H1 (cell line): ENCODE measurements around the gene TASOR2. TPM values are rescaled to one million over a fixed set of nuclear protein-coding genes. Genes with fewer than 3 reads are reported as not detected.

Experiments
- CTCF ChIA-PET: fragments of 300-600 bp; sonication (Branson Sonifier 250); formaldehyde crosslinking; loops from one replicate; lab custom pipeline; 2021; ENCODE audit not compliant: partially characterized antibody; lab: Charles Lee
- POLR2A ChIA-PET: fragments of 300-600 bp; sonication (Branson Sonifier 250); formaldehyde crosslinking; loops from one replicate; lab custom pipeline; 2021; ENCODE audit warnings: inconsistent platforms; ENCODE audit not compliant: partially characterized antibody; lab: Charles Lee
- DNase-seq, 2 experiments: peaks; one replicate each; pipeline versions ENCODE4 v3.0.0 to v3.0.0-alpha.2; 2010 to 2022; ENCODE audit warnings: low spot score in 2 of 2, low read depth in 1 of 2, mixed read lengths in 1 of 2
- FAIRE-seq: peaks from 2 replicates; lab custom pipeline; 2011; peaks lifted over from hg19 to GRCh38; lab: Jason Lieb, UNC
- H2AFZ ChIP-seq: 2 replicates; pipeline ENCODE4 v1.8.1; 2012; ENCODE audit warnings: low read length, inconsistent platforms
- H2AK5ac ChIP-seq: 2 replicates; pipeline ENCODE4 v1.6.1; 2013; ENCODE audit warnings: low read depth, low read length
- H2BK120ac ChIP-seq: replicated peaks from 2 replicates; pipeline ENCODE3; 2013; ENCODE audit warnings: low read depth, low read length, inconsistent platforms
- H2BK12ac ChIP-seq: 2 replicates; pipeline ENCODE4 v1.6.1; 2013; ENCODE audit warnings: low read depth, low read length
- H2BK15ac ChIP-seq: 2 replicates; pipeline ENCODE4 v1.6.1; 2013; ENCODE audit warnings: low read length
- H2BK20ac ChIP-seq: 2 replicates; pipeline ENCODE4 v1.6.1; 2013; ENCODE audit warnings: low read length
- H2BK5ac ChIP-seq: 2 replicates; pipeline ENCODE4 v1.6.1; 2013; ENCODE audit warnings: low read depth, low read length
- H3K14ac ChIP-seq: 2 replicates; pipeline ENCODE4 v1.6.1; 2013; ENCODE audit warnings: inconsistent platforms; ENCODE audit not compliant: insufficient read length
- H3K18ac ChIP-seq: 2 replicates; pipeline ENCODE4 v1.6.1; 2013; ENCODE audit warnings: low read length; ENCODE audit errors: extremely low read depth
- H3K23ac ChIP-seq: 2 replicates; pipeline ENCODE4 v1.6.1; 2013; ENCODE audit warnings: inconsistent platforms; ENCODE audit not compliant: insufficient read length
- H3K23me2 ChIP-seq: 2 replicates; pipeline ENCODE4 v1.6.1; 2013; ENCODE audit warnings: low read depth, low read length
- H3K27ac ChIP-seq: 2 replicates; pipeline ENCODE4 v1.6.1; 2011; ENCODE audit warnings: low read depth, low read length, inconsistent platforms
- H3K27me3 ChIP-seq, 4 experiments: replicated peaks in 1 of 4; 1 replicate in 1 of 4; 2 replicates in 3 of 4; pipeline versions ENCODE4 v1.6.1 to v1.8.1; 2011 to 2013; ENCODE audit warnings: low read length in 3 of 4, mild to moderate bottlenecking in 3 of 4, inconsistent platforms in 2 of 4, mixed read lengths in 2 of 4, moderate library complexity in 1 of 4; ENCODE audit not compliant: control insufficient read depth in 3 of 4, insufficient read depth in 3 of 4; ENCODE audit errors: extremely low read depth in 1 of 4
- H3K36me3 ChIP-seq, 4 experiments: 2 replicates each; pipeline versions ENCODE4 v1.6.1 to v1.8.1; 2011 to 2013; ENCODE audit warnings: mild to moderate bottlenecking in 4 of 4, low read length in 3 of 4, moderate library complexity in 2 of 4, control low read depth in 1 of 4, inconsistent platforms in 1 of 4; ENCODE audit not compliant: insufficient read depth in 4 of 4, control insufficient read depth in 2 of 4
- H3K4ac ChIP-seq: replicated peaks from 2 replicates; pipeline ENCODE3; 2013; ENCODE audit warnings: low read length, low read depth, mixed read lengths, inconsistent platforms; ENCODE audit not compliant: insufficient read length
- H3K4me1 ChIP-seq, 4 experiments: replicated peaks in 1 of 4; 1 replicate in 1 of 4; 2 replicates in 3 of 4; pipeline versions ENCODE4 v1.6.1 to v1.8.1; 2011 to 2013; ENCODE audit warnings: low read length in 3 of 4, inconsistent platforms in 2 of 4, mixed read lengths in 1 of 4; ENCODE audit not compliant: insufficient read depth in 4 of 4, control insufficient read depth in 3 of 4
- H3K4me2 ChIP-seq, 2 experiments: 2 replicates each; pipeline versions ENCODE4 v1.6.1 to v1.8.1; 2011 to 2013; ENCODE audit warnings: low read depth in 2 of 2, low read length in 2 of 2, control low read depth in 1 of 2, inconsistent platforms in 1 of 2, mild to moderate bottlenecking in 1 of 2; ENCODE audit not compliant: insufficient read depth in 1 of 2
- H3K4me3 ChIP-seq, 4 experiments: fragments of 200-600, 300-600 bp in 1 of 4; sonication (generic), shearing (Covaris generic), sonication (Bioruptor Twin) in 1 of 4; 2 replicates each; pipeline versions ENCODE4 v1.5.1 to v1.8.1; 2011 to 2016; ENCODE audit warnings: low read length in 4 of 4, low read depth in 3 of 4, control low read depth in 2 of 4, inconsistent platforms in 2 of 4, mild to moderate bottlenecking in 2 of 4, mixed read lengths in 1 of 4, moderate library complexity in 1 of 4; ENCODE audit not compliant: insufficient read depth in 2 of 4; ENCODE audit errors: extremely low read depth in 1 of 4
- H3K56ac ChIP-seq: replicated peaks from 2 replicates; pipeline ENCODE3; 2013; ENCODE audit warnings: low read depth, mild to moderate bottlenecking, mixed read lengths, low read length, inconsistent platforms; ENCODE audit not compliant: insufficient read length
- H3K79me1 ChIP-seq: 2 replicates; pipeline ENCODE4 v1.6.1; 2013; ENCODE audit warnings: low read depth, low read length, control low read depth
- H3K79me2 ChIP-seq, 2 experiments: 2 replicates each; pipeline versions ENCODE4 v1.6.1 to v1.8.1; 2012 to 2013; ENCODE audit warnings: low read length in 2 of 2, mild to moderate bottlenecking in 2 of 2, inconsistent platforms in 1 of 2; ENCODE audit not compliant: insufficient read depth in 2 of 2, control insufficient read depth in 1 of 2
- H3K9ac ChIP-seq, 4 experiments: replicated peaks in 1 of 4; 1 replicate in 1 of 4; 2 replicates in 3 of 4; pipeline versions ENCODE4 v1.6.1 to v1.8.1; 2011 to 2013; ENCODE audit warnings: low read depth in 3 of 4, low read length in 3 of 4, control low read depth in 2 of 4, mild to moderate bottlenecking in 2 of 4, moderate library complexity in 2 of 4, inconsistent platforms in 1 of 4; ENCODE audit errors: extremely low read depth in 1 of 4
- H3K9me3 ChIP-seq, 2 experiments: 2 replicates each; pipeline versions ENCODE4 v1.6.1 to v1.8.1; 2012 to 2013; ENCODE audit warnings: mild to moderate bottlenecking in 2 of 2, moderate library complexity in 2 of 2, control low read depth in 1 of 2, inconsistent platforms in 1 of 2, low read depth in 1 of 2, low read length in 1 of 2, mixed read lengths in 1 of 2; ENCODE audit not compliant: insufficient read depth in 2 of 2
- H4K20me1 ChIP-seq, 2 experiments: replicated peaks in 1 of 2; 2 replicates each; pipeline versions ENCODE3 to v1.8.1; 2011 to 2013; ENCODE audit warnings: inconsistent platforms in 2 of 2, low read length in 2 of 2, mild to moderate bottlenecking in 1 of 2; ENCODE audit not compliant: insufficient read depth in 2 of 2, control insufficient read depth in 1 of 2
- H4K5ac ChIP-seq: 2 replicates; pipeline ENCODE4 v1.6.1; 2013; ENCODE audit warnings: low read length, low read depth, mixed read lengths, inconsistent platforms; ENCODE audit not compliant: insufficient read length
- H4K8ac ChIP-seq: 2 replicates; pipeline ENCODE4 v1.8.0; 2013; ENCODE audit warnings: mild to moderate bottlenecking, moderate library complexity, low read length, inconsistent platforms; ENCODE audit not compliant: insufficient read depth; ENCODE audit errors: extremely low read depth
- H4K91ac ChIP-seq: replicated peaks from 2 replicates; pipeline ENCODE3; 2013; ENCODE audit warnings: low read length, mixed read lengths, inconsistent platforms; ENCODE audit not compliant: insufficient read length
- WGBS, 2 experiments: shearing (Covaris generic) in 1 of 2; methylation state at CpG; one replicate each; pipeline versions ENCODE4 v1.1.6 to v1.1.7; 2013 to 2015; ENCODE audit warnings: low lambda C conversion rate in 2 of 2, mixed read lengths in 2 of 2, inconsistent platforms in 1 of 2, low coverage in 1 of 2, missing lambda C conversion rate in 1 of 2; ENCODE audit not compliant: insufficient replicate concordance in 2 of 2, insufficient coverage in 1 of 2, insufficient read length in 1 of 2; ENCODE audit errors: extremely low coverage in 1 of 2, missing lambda C conversion rate in 1 of 2; 5-methylcytosine and 5-hydroxymethylcytosine counted together
- polyA plus RNA-seq, 7 experiments: library from polyadenylated mRNA; depleted of rRNA in 3 of 7; stranded (reverse) in 5 of 7; unstranded in 2 of 7; fragments of >200 nt in 5 of 7; fragments of 200-250 nt in 2 of 7; gene quantifications; 1 replicate in 5 of 7; 2 replicates in 1 of 7; 4 replicates in 1 of 7; pipeline versions ENCODE4 v1.2.1 to v1.2.3, GENCODE V29; 2011 to 2013; ENCODE audit warnings: missing spikeins in 2 of 7, mixed read lengths in 2 of 7
- total RNA-seq: library from RNA; stranded (reverse); fragmentation: NEBNext Ultra II Directional; extraction: Animal tissue kit (Norgen Biotek cat#: 25700); gene quantifications from 2 replicates; pipeline ENCODE4 v1.2.1, GENCODE V29; 2021

TASOR2 gene
- total and polyA plus RNA-seq, 2 of the 8 experiments (the other 6 are each of a cell fraction or from before 2014, with no cell fraction given), result 13.1 to 74.9 TPM

DNA sequence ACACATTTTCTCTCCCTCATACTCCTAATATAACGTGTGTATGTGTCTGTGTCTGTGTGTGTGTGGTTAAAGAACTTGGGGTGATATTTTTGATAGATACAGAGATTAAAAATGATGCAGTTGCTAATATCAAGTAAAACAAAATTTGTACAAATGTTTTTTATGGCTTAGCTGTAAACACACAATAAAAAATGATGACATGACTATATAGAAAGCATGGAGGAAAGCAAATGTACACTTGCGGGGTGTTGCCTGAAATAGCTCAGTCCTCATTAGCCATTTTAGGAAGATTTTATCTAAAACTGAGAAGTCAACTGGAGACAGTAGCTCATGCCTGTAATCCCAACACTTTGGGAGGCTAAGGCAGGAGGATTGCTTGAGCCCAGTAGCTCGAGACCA lies 5.6 kb upstream of the TASOR2 start:
- Histone ChIP-seq H3K4me1 (peaks cover 0 to 1% (median 0%) of the 10 kb centered on the region in 4 experiments; a peak in 1 of 7 replicates), H3K9ac (no peak overlapping the region), H3K18ac (no peak overlapping the region), H3K23ac (no peak overlapping the region), H2BK12ac (no peak overlapping the region), H3K23me2 (no peaks in the 10 kb centered on the region), H3K4me2 (no peak overlapping the region), H3K14ac (no peak overlapping the region), H3K36me3 (no peaks in the 10 kb centered on the region), H3K4me3 (no peak overlapping the region), H3K79me1 (no peaks in the 10 kb centered on the region), H2BK15ac (no peak overlapping the region), H2BK20ac (no peak overlapping the region), H4K5ac (no peak overlapping the region), H2BK5ac (no peak overlapping the region), H2BK120ac (no peak overlapping the region), H3K9me3 (peaks cover 2 to 3% of the 10 kb centered on the region in 2 experiments; a peak in 2 of 4 replicates), H3K4ac (no peak overlapping the region), H2AK5ac (no peak overlapping the region), H4K91ac (no peak overlapping the region), H3K27ac (no peak overlapping the region), H3K27me3 (peaks cover 0 to 19% (median 4%) of the 10 kb centered on the region in 4 experiments; a peak in 4 of 7 replicates), H3K56ac (no peak overlapping the region), H4K8ac (no peak overlapping the region), H3K79me2 (no peaks in the 10 kb centered on the region), H4K20me1 (no peaks in the 10 kb centered on the region), H2AFZ (no peak overlapping the region)
- no peak for FAIRE-seq
- ChIA-PET POLR2A (no interaction called here), CTCF (interaction anchor here (0.7 to 2.2 kb wide), 2 partner anchors 11 to 49 kb away, joined by 3 to 11 read pairs; no protein-coding TSS in a partner anchor)
- 78 to 100% methylated on average over 1 to 3 of the region's 3 CpGs for WGBS, 2 experiments
- DNase-seq, result no peak
